ENCODE data around the gene VPS72.

The VPS72 gene

DNA sequence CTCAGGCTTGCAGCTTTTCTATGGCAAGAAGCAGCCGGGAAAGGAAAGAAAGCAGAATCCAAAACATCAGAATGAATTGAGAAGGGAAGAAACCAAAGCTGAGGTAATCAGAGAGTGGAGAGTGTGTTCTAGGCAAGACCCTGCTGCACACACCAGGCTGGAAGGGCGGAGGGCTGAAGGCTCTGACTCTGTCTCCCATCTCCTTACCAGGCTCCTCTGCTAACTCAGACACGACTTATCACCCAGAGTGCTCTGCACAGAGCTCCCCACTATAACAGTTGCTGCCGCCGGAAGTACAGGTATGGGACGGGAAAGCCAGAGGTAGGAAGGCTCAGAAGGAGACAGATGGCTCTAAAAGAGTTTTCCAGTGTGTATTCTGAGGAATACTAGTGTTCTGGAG lies 22.9 kb downstream of the VPS72 start:
- no peak for DNase-seq (ENCODE audit: low read depth)
- no peak for TF ChIP-seq CTCF (IDR thresholded peaks at IDR 0.05; ENCODE audit: low read depth, low read length, missing control alignments)
- in situ Hi-C loops (cut with HindIII; ENCODE audit: low sequenced_read_pairs): no loop called here
- peak overlapping the region; percentile 85 for H3K4me3 ChIP-seq (ENCODE audit: low read depth, low read length)

DNA sequence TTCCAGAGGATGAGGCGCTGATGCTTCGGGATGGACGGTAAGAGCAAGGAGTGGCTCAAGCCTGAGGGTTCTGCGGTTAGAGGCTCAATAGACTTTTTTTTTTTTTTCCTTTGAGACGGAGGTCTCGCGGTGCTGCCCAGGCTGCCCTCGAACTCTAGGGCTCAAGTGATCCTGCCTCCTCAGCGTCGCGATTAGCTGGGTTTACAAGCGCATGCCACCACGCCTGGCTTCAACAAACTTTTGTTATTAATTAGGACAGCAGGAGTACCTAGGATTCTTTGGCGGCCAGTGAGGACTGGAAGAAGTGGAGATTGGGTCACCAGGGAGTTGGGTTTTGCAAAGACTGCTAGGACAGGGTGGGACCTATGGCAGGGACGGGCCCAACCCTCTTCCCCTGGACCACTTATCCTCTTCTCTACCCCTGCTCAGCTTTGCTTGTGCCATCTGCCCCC lies 23.5 kb downstream of the VPS72 start:
- no peak for DNase-seq (ENCODE audit: low read depth)
- TF ChIP-seq CTCF (IDR thresholded peaks at IDR 0.05; ENCODE audit: low read depth, low read length, missing control alignments): no peak
- in situ Hi-C loops (cut with HindIII; ENCODE audit: low sequenced_read_pairs): no loop called here
- H3K4me3 ChIP-seq (ENCODE audit: low read depth, low read length): peak overlapping the region; percentile 85

DNA sequence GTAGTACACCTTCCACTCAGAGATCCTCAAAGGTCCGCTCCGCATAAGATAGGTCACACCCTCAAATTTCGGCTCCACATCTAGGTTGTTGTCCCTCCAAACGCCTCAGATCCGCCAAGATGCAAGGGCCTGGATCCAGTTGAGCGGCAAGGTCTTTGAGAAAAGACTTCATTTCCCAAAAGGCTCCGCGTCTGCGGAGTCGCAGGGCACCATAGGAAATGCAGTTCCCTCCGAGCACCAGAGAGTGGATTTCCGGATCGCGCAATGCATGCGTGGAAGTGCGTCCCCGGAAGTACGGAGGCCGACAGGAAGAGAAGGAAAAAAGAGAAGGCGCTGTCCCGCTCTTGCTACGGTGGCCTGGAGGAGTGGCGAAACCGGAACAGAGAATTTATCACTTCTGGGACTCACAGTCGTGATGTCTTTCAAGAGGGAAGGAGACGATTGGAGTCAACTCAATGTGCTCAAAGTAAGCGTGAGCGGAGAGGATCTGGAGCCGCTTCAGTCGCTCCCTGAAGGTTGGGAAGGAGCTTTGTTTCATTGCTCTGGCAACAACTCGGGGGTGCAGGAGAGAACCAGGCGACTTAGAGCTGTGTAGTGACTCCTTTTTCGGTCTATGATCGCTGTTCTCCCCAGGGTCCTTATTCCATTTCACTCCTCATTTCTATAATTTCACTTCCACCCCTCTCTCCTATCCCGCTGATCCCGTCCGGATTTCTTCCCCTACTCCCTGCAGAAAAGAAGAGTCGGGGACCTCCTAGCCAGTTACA lies 24.1 kb downstream of the VPS72 start, which contains the start of the genes LYSMD1 and SCNM1:
Gene LYSMD1, minus strand, starts transcription at position 165 of the 767 bp plus-strand sequence. CDS start 644 bp downstream, outside the sequence.
Gene SCNM1, plus strand, starts transcription at position 407 of the 767 bp plus-strand sequence. Its CDS starts 9 bp downstream, at position 416.
- peak within 1 kb of the TSS; percentile 85 for H3K4me3 ChIP-seq (ENCODE audit: low read depth, low read length)
- peak; percentile 98 for DNase-seq (ENCODE audit: low read depth)
- in situ Hi-C loops (cut with HindIII; ENCODE audit: low sequenced_read_pairs): no loop called here
- peak; percentile 12 for TF ChIP-seq CTCF (IDR thresholded peaks at IDR 0.05; ENCODE audit: low read depth, low read length, missing control alignments)

- DNase-seq (ENCODE audit: low read depth): no peak
- in situ Hi-C loops (cut with HindIII; ENCODE audit: low sequenced_read_pairs): no loop called here
- H3K4me3 ChIP-seq (ENCODE audit: low read depth, low read length): peak overlapping the region; percentile 85
- no peak for TF ChIP-seq CTCF (IDR thresholded peaks at IDR 0.05; ENCODE audit: low read depth, low read length, missing control alignments)
Observed at GRCh38 chr1:151165281-151165737, 24.7 kb downstream of the VPS72 start.

GRCh38 chr1:151164732-151165280 lies 25.2 kb downstream of the VPS72 start:
- in situ Hi-C loops (cut with HindIII; ENCODE audit: low sequenced_read_pairs): no loop called here

More at GRCh38 chr1:151164732-151165280, 25.2 kb downstream of the VPS72 start:
- DNase-seq (ENCODE audit: low read depth): no peak
- H3K4me3 ChIP-seq (ENCODE audit: low read depth, low read length): peak overlapping the region; percentile 85
- TF ChIP-seq CTCF (IDR thresholded peaks at IDR 0.05; ENCODE audit: low read depth, low read length, missing control alignments): no peak

Measured in astrocyte of the cerebellum (primary cell).